Measurements from ENCODE around the gene TMTC2.
"Not testable (repeated sequence)": the region's sequence is repeated elsewhere in the genome, so short reads cannot be mapped to it uniquely, and the experiment has no call there.

Gene TMTC2

GRCh38 chr12:82730953-82731459 is 44.3 kb downstream of the TMTC2 start:
- no peak for DNase-seq

- no peak for DNase-seq
Measured at GRCh38 chr12:82740129-82741000, 53.7 kb downstream of the TMTC2 start.

GRCh38 chr12:82745063-82745674 is 58.5 kb downstream of the TMTC2 start:
- DNase-seq = no peak

- no peak for DNase-seq
Measured at GRCh38 chr12:82745807-82746206, 59.1 kb downstream of the TMTC2 start.

GRCh38 chr12:82746668-82747067 is 60.0 kb downstream of the TMTC2 start:
- DNase-seq = no peak

- DNase-seq = no peak
Measured at GRCh38 chr12:82749015-82749414, 62.3 kb downstream of the TMTC2 start.

- no peak for DNase-seq
Measured at GRCh38 chr12:82754856-82755255, 68.2 kb downstream of the TMTC2 start.

- no peak for DNase-seq
Measured at GRCh38 chr12:82756303-82756702, 69.6 kb downstream of the TMTC2 start.

- DNase-seq = no peak
Measured at GRCh38 chr12:82757059-82757458, 70.4 kb downstream of the TMTC2 start.

- DNase-seq = no peak
Measured at GRCh38 chr12:82757656-82758055, 71.0 kb downstream of the TMTC2 start.

GRCh38 chr12:82758749-82759330 is 72.1 kb downstream of the TMTC2 start:
- no peak for DNase-seq

- DNase-seq = no peak
Measured at GRCh38 chr12:82760423-82760822, 73.7 kb downstream of the TMTC2 start.

- DNase-seq = not testable (repeated sequence)
Measured at GRCh38 chr12:82765206-82765605, 78.5 kb downstream of the TMTC2 start.

GRCh38 chr12:82765971-82766705 is 79.4 kb downstream of the TMTC2 start:
- DNase-seq = no peak

- DNase-seq = no peak
Measured at GRCh38 chr12:82774666-82775065, 88.0 kb downstream of the TMTC2 start.

- DNase-seq = no peak
Measured at GRCh38 chr12:82780517-82780916, 93.8 kb downstream of the TMTC2 start.

- DNase-seq = no peak
Measured at GRCh38 chr12:82781309-82781997, 94.7 kb downstream of the TMTC2 start.

GRCh38 chr12:82783435-82783834 is 96.7 kb downstream of the TMTC2 start:
- DNase-seq = no peak

GRCh38 chr12:82787016-82787415 is 100.3 kb downstream of the TMTC2 start:
- DNase-seq = no peak

GRCh38 chr12:82788594-82788993 is 101.9 kb downstream of the TMTC2 start:
- no peak for DNase-seq

- DNase-seq = no peak
Measured at GRCh38 chr12:82789674-82790073, 103.0 kb downstream of the TMTC2 start.

- no peak for DNase-seq
Measured at GRCh38 chr12:82793751-82794281, 107.1 kb downstream of the TMTC2 start.
